Caco-2 (cell line): Measurements from ENCODE around the gene TNPO3. TPM values are rescaled to one million over a fixed set of nuclear protein-coding genes. Genes with fewer than 3 reads are reported as not detected.
"Not testable (repeated sequence)": the region's sequence is repeated elsewhere in the genome, so short reads cannot be mapped to it uniquely, and the experiment has no call there.

Experiments
- BruUV-seq: library from RNA; stranded (reverse); fragments of 400-500 nt; replicated peaks from 2 replicates; lab custom pipeline; 2021; lab: Mats Ljungman, UMichigan
- CTCF ChIA-PET: fragments of 300-600 bp; sonication (Branson Sonifier 250); formaldehyde crosslinking; loops from one replicate; lab custom pipeline; 2022; ENCODE audit warnings: antibody characterized with exemption; lab: Charles Lee
- POLR2A ChIA-PET: fragments of 300-600 bp; sonication (Branson Sonifier 250); formaldehyde crosslinking; loops from one replicate; lab custom pipeline; 2022; ENCODE audit warnings: antibody characterized with exemption; lab: Charles Lee
- DNase-seq, 2 experiments: peaks; one replicate each; pipeline versions ENCODE4 v3.0.0 to v3.0.0-alpha.2; 2020 to 2022
- H3K27me3 ChIP-seq: replicated peaks from 2 replicates; pipeline ENCODE4 v1.6.0; 2011; ENCODE audit warnings: low read length; ENCODE audit not compliant: control insufficient read depth, insufficient read depth
- H3K36me3 ChIP-seq: 2 replicates; pipeline ENCODE4 v1.5.1; 2011; ENCODE audit warnings: low read length; ENCODE audit not compliant: control insufficient read depth, insufficient read depth
- H3K4me1 ChIP-seq: fragments of 250-450 bp; sonication (Bioruptor Pico); 2 replicates; pipeline ENCODE4 v1.5.1; 2020; ENCODE audit warnings: mild to moderate bottlenecking
- H3K4me3 ChIP-seq: 2 replicates; pipeline ENCODE4 v1.5.1; 2011; ENCODE audit warnings: low read depth, mild to moderate bottlenecking, control low read depth, low read length
- H3K9me3 ChIP-seq: fragments of 250-450 bp; sonication (Bioruptor Pico); 2 replicates; pipeline ENCODE4 v1.5.1; 2020; ENCODE audit warnings: mild to moderate bottlenecking, moderate library complexity
- H3K27ac Mint-ChIP-seq: one replicate; pipeline ENCODE4 v1.8.0; 2022; ENCODE audit warnings: mixed read lengths; ENCODE audit not compliant: unreplicated experiment
- H3K27me3 Mint-ChIP-seq: one replicate; pipeline ENCODE4 v1.8.0; 2022; ENCODE audit warnings: mixed read lengths; ENCODE audit not compliant: insufficient read depth, unreplicated experiment
- H3K36me3 Mint-ChIP-seq: one replicate; pipeline ENCODE4 v1.8.0; 2022; ENCODE audit warnings: mild to moderate bottlenecking, mixed read lengths; ENCODE audit not compliant: insufficient read depth, unreplicated experiment
- H3K4me1 Mint-ChIP-seq: one replicate; pipeline ENCODE4 v1.8.0; 2022; ENCODE audit warnings: low read depth, mixed read lengths; ENCODE audit not compliant: unreplicated experiment
- H3K4me3 Mint-ChIP-seq: one replicate; pipeline ENCODE4 v1.8.0; 2022; ENCODE audit warnings: mild to moderate bottlenecking, moderate library complexity, mixed read lengths; ENCODE audit not compliant: unreplicated experiment
- H3K9me3 Mint-ChIP-seq: one replicate; pipeline ENCODE4 v1.8.0; 2022; ENCODE audit warnings: mixed read lengths; ENCODE audit not compliant: unreplicated experiment
- intact Hi-C: fragments of 100-400 bp; cut with micrococcal nuclease; formaldehyde crosslinking; loops from one replicate; pipeline ENCODE4 v1.10.0; 2022; ENCODE audit not compliant: unreplicated experiment
- total RNA-seq: library from RNA; stranded (reverse); gene quantifications from 2 replicates; pipeline ENCODE4 v1.2.3, GENCODE V29; 2022
- TF ChIP-seq, protein P1 (sequence below), 2 experiments: fragments of 200-600 bp in 1 of 2; IDR thresholded peaks; 1 replicate in 1 of 2; 2 replicates in 1 of 2; pipeline versions ENCODE4 v1.5.1 to v1.8.0; 2011 to 2022; ENCODE audit warnings: antibody characterized with exemption in 1 of 2, control low read depth in 1 of 2, inconsistent platforms in 1 of 2, low read depth in 1 of 2, low read length in 1 of 2, mild to moderate bottlenecking in 1 of 2, moderate library complexity in 1 of 2; ENCODE audit not compliant: insufficient read depth in 1 of 2, severe bottlenecking in 1 of 2, unreplicated experiment in 1 of 2

The TNPO3 gene
- total RNA-seq, 1 experiment from 2014 or later, result 59.8 TPM

DNA sequence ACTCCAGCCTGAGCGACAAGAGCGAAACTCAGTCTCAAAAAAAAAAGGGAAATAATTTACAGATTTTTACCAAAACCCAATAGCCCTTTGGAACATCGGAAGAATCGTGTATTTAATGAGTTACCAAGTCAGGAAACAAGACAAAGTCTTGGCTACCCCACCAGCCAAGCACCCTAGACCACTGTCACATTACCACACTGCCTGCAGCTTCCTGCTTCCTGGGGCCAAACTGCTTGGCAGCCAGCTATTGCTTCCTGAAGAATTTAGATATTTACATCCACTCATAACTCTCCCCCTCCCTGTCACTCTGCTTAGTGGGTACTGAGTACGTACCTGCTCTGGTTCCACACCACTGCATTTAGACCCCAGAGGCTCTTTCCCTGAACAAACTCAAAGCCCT, 14.1 kb upstream of the TNPO3 start:
- Mint-ChIP-seq H3K9me3 (no peaks in the 10 kb centered on the region), H3K4me1 (peaks cover 8% of the 10 kb centered on the region), H3K27ac (no peak overlapping the region), H3K4me3 (no peak overlapping the region), H3K27me3 (peaks cover under 1% of the 10 kb centered on the region), H3K36me3 (no peaks in the 10 kb centered on the region)
- no peak overlapping the region for H3K4me3 ChIP-seq
- no TSS peak for BruUV-seq
- DNase-seq, result no peak
- ChIA-PET POLR2A (no interaction called here), CTCF (interaction anchor here (0.5 kb wide), 1 partner anchor 122 kb away, joined by 3 read pairs; no protein-coding TSS in a partner anchor)
- peaks cover 6% of the 10 kb centered on the region; the same call in 1 of the 2 replicates for H3K4me1 ChIP-seq
- H3K27me3 ChIP-seq, result no peaks in the 10 kb centered on the region
- no peaks in the 10 kb centered on the region for H3K36me3 ChIP-seq
- TF ChIP-seq, protein P1, sequence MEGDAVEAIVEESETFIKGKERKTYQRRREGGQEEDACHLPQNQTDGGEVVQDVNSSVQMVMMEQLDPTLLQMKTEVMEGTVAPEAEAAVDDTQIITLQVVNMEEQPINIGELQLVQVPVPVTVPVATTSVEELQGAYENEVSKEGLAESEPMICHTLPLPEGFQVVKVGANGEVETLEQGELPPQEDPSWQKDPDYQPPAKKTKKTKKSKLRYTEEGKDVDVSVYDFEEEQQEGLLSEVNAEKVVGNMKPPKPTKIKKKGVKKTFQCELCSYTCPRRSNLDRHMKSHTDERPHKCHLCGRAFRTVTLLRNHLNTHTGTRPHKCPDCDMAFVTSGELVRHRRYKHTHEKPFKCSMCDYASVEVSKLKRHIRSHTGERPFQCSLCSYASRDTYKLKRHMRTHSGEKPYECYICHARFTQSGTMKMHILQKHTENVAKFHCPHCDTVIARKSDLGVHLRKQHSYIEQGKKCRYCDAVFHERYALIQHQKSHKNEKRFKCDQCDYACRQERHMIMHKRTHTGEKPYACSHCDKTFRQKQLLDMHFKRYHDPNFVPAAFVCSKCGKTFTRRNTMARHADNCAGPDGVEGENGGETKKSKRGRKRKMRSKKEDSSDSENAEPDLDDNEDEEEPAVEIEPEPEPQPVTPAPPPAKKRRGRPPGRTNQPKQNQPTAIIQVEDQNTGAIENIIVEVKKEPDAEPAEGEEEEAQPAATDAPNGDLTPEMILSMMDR (IDR thresholded peaks at IDR 0.05; ENCODE audit: insufficient read depth in 1 of 2, low read depth in 1 of 2, low read length in 1 of 2, severe bottlenecking in 1 of 2, unreplicated experiment in 1 of 2), result no peak
- H3K9me3 ChIP-seq, result no peaks in the 10 kb centered on the region
- intact Hi-C loops, result no loop called here

DNA sequence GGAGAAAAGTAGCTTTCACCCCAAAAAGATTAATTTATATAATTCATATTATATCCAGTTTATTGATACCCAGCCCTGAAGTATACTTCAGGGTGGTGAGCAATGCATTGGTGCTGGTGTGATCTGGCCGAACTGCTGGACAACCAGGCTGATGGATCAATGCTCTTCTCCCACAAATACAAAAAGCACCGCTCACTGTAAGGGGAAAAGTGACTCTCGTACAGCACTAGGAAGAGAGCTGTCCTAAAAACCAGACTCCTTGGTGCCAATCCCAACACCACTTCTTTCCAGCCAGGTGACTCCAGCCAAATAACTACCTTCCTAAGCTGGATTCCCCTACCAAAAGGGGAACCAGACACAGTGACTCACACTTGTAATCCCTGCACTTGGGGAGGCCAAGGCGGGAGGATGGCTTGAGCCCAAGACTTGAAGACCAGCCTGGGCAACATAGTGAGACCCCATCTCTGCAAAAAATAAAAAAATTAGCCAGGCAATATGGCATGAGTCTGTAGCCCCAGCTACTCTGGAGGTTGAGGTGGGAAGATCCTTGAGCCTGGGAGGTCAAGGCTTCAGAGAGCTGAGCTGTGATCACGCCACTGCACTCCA, 13.1 kb upstream of the TNPO3 start:
- ChIA-PET POLR2A (no interaction called here), CTCF (interaction anchor here (0.6 kb wide), 1 partner anchor 193 kb away, joined by 4 read pairs; no protein-coding TSS in a partner anchor)
- Mint-ChIP-seq H3K27me3 (peaks cover 2% of the 10 kb centered on the region), H3K4me3 (no peak overlapping the region), H3K27ac (no peak overlapping the region), H3K4me1 (peaks cover 8% of the 10 kb centered on the region), H3K9me3 (no peaks in the 10 kb centered on the region), H3K36me3 (no peaks in the 10 kb centered on the region)
- BruUV-seq, result no TSS peak
- Histone ChIP-seq H3K27me3 (no peaks in the 10 kb centered on the region), H3K9me3 (no peaks in the 10 kb centered on the region), H3K36me3 (no peaks in the 10 kb centered on the region), H3K4me1 (peaks cover 6% of the 10 kb centered on the region; the same call in 1 of the 2 replicates), H3K4me3 (no peak overlapping the region)
- TF ChIP-seq, protein P1 (IDR thresholded peaks at IDR 0.05; ENCODE audit: insufficient read depth in 1 of 2, low read depth in 1 of 2, low read length in 1 of 2, severe bottlenecking in 1 of 2, unreplicated experiment in 1 of 2), result no peak
- intact Hi-C loops, result no loop called here
- DNase-seq, result no peak

DNA sequence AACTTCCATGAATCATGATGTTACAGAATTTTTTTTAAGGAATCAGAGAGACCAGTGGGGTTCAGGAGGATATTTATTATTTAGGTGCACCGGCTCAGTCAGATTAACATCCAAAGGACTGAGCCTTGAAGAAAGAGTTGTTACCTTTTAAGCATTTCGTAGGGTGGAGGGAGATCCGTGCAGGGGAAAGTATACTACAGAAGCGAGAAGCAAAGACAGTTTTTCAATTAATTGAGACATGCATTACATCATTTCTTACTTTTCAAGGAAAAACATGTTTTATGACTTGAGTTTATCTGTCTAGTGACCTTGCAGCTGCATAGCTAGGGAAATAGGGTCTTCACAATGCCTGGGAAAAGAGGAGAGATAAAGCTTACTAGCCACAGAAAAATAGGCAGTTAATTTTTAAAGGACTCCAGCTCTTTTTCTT, 12.2 kb upstream of the TNPO3 start:
- H3K9me3 ChIP-seq, H3K4me1 Mint-ChIP-seq, H3K27me3 ChIP-seq, H3K9me3 Mint-ChIP-seq, POLR2A ChIA-PET, H3K27me3 Mint-ChIP-seq, H3K27ac Mint-ChIP-seq, H3K4me3 ChIP-seq, DNase-seq, H3K36me3 Mint-ChIP-seq, H3K4me3 Mint-ChIP-seq, intact Hi-C loops, BruUV-seq, H3K36me3 ChIP-seq, H3K4me1 ChIP-seq: not testable (repeated sequence)
- CTCF ChIA-PET, result interaction anchor here (1.0 kb wide), 1 partner anchor 24 kb away, joined by 3 read pairs; no protein-coding TSS in a partner anchor
